ENCODE data around the gene CHRNA1. TPM values are rescaled to one million over a fixed set of nuclear protein-coding genes. Genes with fewer than 3 reads are reported as not detected.
A peak's percentile ranks its signal among the peaks of the same experiment; 100 is the strongest.

Gene CHRNA1
- total RNA-seq (2014; rRNA removed; shearing (Covaris generic)) (not detected in 2 replicates), polyA plus RNA-seq (2016; fragmentation: Nextera tagmentation; extraction: Ambion mirVana) (0.16 and 0.27 TPM in 2 replicates)

GRCh38 chr2:174764280-174765255 lies at the start of gene CHRNA1:
Gene CHRNA1 (minus strand): TSS chr2:174764472. CDS start chr2:174764394, 78 bp downstream.
- Histone ChIP-seq H2AFZ (0 out of 2 replicates have a peak within 1 kb of the TSS, but pooled peaks have one; percentile 19), H3K4me1 (ENCODE audit: insufficient read depth) (no peaks in the 10 kb centered on the region), H3K4me3 (no peak within 1 kb of the TSS), H3K79me2 (ENCODE audit: insufficient read depth) (no peaks in the 10 kb centered on the region), H3K9ac (no peak within 1 kb of the TSS), H3K4me2 (ENCODE audit: unreplicated experiment) (no peak within 1 kb of the TSS), H3K9me2 (ENCODE audit: insufficient read depth) (no peaks in the 10 kb centered on the region), H3K27ac (no peak within 1 kb of the TSS), H3F3A (ENCODE audit: insufficient read depth) (no peaks in the 10 kb centered on the region), H3K9me3 (ENCODE audit: low read depth) (no peaks in the 10 kb centered on the region), H3K36me3 (ENCODE audit: low read depth) (no peaks in the 10 kb centered on the region), H4K20me1 (ENCODE audit: insufficient read depth) (no peaks in the 10 kb centered on the region), H3K27me3 (replicated peaks; ENCODE audit: insufficient read depth) (no peaks in the 10 kb centered on the region)
- no peak for TF ChIP-seq EZH2phosphoT487 (IDR thresholded peaks at IDR 0.05; ENCODE audit: insufficient read depth, low read depth)
- TF ChIP-seq EZH2 (IDR thresholded peaks at IDR 0.05; ENCODE audit: insufficient read depth, poor library complexity, severe bottlenecking): no peak
- in situ Hi-C loops (cut with MboI): no loop called here
- 92 to 93% methylated on average over 13 of the region's 13 CpGs for WGBS, 2 experiments (ENCODE audit: low coverage in 1 of 2, low lambda C conversion rate in 2 of 2, missing lambda C conversion rate in 2 of 2)
- DNase-seq: peak; percentile 21

DNA sequence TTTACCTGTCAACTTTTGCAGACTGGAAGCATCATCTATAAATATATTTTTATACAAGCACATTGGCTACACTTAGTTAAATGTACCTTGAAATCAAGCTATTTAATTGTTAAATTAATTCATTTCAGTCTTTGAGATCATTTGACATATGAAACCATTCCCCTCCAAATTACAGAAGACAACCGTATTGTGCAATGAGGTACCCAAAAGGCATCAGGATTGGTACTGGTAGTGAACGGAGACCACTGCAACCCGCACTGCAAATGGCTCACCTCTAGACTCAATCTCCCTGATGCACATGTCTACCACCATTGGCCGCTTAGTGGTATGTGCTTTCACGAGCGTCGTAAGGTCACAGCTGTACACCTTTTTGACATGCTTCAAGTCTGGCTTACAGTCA lies 47.8 kb upstream of the CHRNA1 start:
- peaks cover 47% of the 10 kb centered on the region for H3K4me1 ChIP-seq (ENCODE audit: insufficient read depth)
- H3K79me2 ChIP-seq (ENCODE audit: insufficient read depth): peaks cover 37% of the 10 kb centered on the region
- H2AFZ ChIP-seq: no peak overlapping the region
- TF ChIP-seq EZH2 (IDR thresholded peaks at IDR 0.05; ENCODE audit: insufficient read depth, poor library complexity, severe bottlenecking) (no peak), EZH2phosphoT487 (IDR thresholded peaks at IDR 0.05; ENCODE audit: insufficient read depth, low read depth) (no peak)
- peaks cover 42% of the 10 kb centered on the region; the same call in 1 of the 2 replicates for H3F3A ChIP-seq (ENCODE audit: insufficient read depth)
- no peak overlapping the region for H3K4me2 ChIP-seq (ENCODE audit: unreplicated experiment)
- H3K9ac ChIP-seq: no peak overlapping the region
- no peaks in the 10 kb centered on the region for H4K20me1 ChIP-seq (ENCODE audit: insufficient read depth)
- H3K4me3 ChIP-seq: no peak overlapping the region
- no peaks in the 10 kb centered on the region for H3K9me2 ChIP-seq (ENCODE audit: insufficient read depth)
- 98 to 100% methylated on average over 7 of the region's 7 CpGs for WGBS, 2 experiments (ENCODE audit: low coverage in 1 of 2, low lambda C conversion rate in 2 of 2, missing lambda C conversion rate in 2 of 2)
- DNase-seq: no peak
- H3K27ac ChIP-seq: no peak overlapping the region
- in situ Hi-C loops (cut with MboI): no loop called here
- H3K27me3 ChIP-seq (replicated peaks; ENCODE audit: insufficient read depth): no peaks in the 10 kb centered on the region
- H3K36me3 ChIP-seq (ENCODE audit: low read depth): peaks cover 35% of the 10 kb centered on the region
- H3K9me3 ChIP-seq (ENCODE audit: low read depth): no peaks in the 10 kb centered on the region

GRCh38 chr2:174807931-174808330 lies 43.7 kb upstream of the CHRNA1 start:
- peaks cover 6% of the 10 kb centered on the region for H3K79me2 ChIP-seq (ENCODE audit: insufficient read depth)
- H3K27ac ChIP-seq: peak overlapping the region; percentile 64
- no peak for DNase-seq
- peak overlapping the region; percentile 16; the same call in 1 of the 2 replicates for H2AFZ ChIP-seq
- H3K4me1 ChIP-seq (ENCODE audit: insufficient read depth): peaks cover 27% of the 10 kb centered on the region
- H3K27me3 ChIP-seq (replicated peaks; ENCODE audit: insufficient read depth): no peaks in the 10 kb centered on the region
- H4K20me1 ChIP-seq (ENCODE audit: insufficient read depth): no peaks in the 10 kb centered on the region
- H3K36me3 ChIP-seq (ENCODE audit: low read depth): peaks cover 44% of the 10 kb centered on the region
- no peaks in the 10 kb centered on the region for H3K9me3 ChIP-seq (ENCODE audit: low read depth)
- WGBS, 2 experiments (ENCODE audit: low coverage in 1 of 2, low lambda C conversion rate in 2 of 2, missing lambda C conversion rate in 2 of 2): 55 to 66% methylated on average over 1 of the region's 1 CpG
- no peaks in the 10 kb centered on the region for H3K9me2 ChIP-seq (ENCODE audit: insufficient read depth)
- in situ Hi-C loops (cut with MboI): no loop called here
- peaks cover 40% of the 10 kb centered on the region for H3F3A ChIP-seq (ENCODE audit: insufficient read depth)
- H3K9ac ChIP-seq: peak overlapping the region; percentile 45
- H3K4me3 ChIP-seq: no peak overlapping the region
- TF ChIP-seq EZH2 (IDR thresholded peaks at IDR 0.05; ENCODE audit: insufficient read depth, poor library complexity, severe bottlenecking) (no peak), EZH2phosphoT487 (IDR thresholded peaks at IDR 0.05; ENCODE audit: insufficient read depth, low read depth) (no peak)
- H3K4me2 ChIP-seq (ENCODE audit: unreplicated experiment): peak overlapping the region; percentile 2

DNA sequence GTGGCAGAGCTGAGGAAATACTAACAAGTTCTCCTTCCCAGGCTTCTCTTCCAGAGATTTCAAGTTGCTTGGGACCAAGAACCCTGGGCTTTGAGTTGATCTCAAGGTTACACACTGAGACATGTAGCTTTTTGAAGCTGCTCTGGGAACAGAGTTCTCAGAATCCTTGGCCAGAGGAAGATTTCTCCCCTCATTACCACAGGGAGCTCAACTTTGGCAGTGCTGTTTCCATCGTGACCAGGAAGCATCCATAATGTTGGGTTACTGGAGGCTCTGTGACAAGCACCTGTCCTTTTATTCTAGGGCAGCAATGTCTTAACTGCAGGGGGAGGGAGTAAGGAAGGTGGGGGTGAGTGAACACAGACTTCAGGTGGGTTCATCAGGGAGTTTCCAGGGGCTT lies 41.5 kb upstream of the CHRNA1 start:
- Histone ChIP-seq H3K9me3 (ENCODE audit: low read depth) (no peaks in the 10 kb centered on the region), H3K27me3 (replicated peaks; ENCODE audit: insufficient read depth) (no peaks in the 10 kb centered on the region), H3K79me2 (ENCODE audit: insufficient read depth) (no peaks in the 10 kb centered on the region; the same call in 1 of the 2 replicates), H2AFZ (no peak overlapping the region), H4K20me1 (ENCODE audit: insufficient read depth) (no peaks in the 10 kb centered on the region), H3F3A (ENCODE audit: insufficient read depth) (peaks cover 61% of the 10 kb centered on the region), H3K4me3 (no peak overlapping the region), H3K27ac (no peak overlapping the region), H3K4me1 (ENCODE audit: insufficient read depth) (peaks cover 47% of the 10 kb centered on the region), H3K9ac (no peak overlapping the region), H3K9me2 (ENCODE audit: insufficient read depth) (no peaks in the 10 kb centered on the region), H3K4me2 (ENCODE audit: unreplicated experiment) (no peak overlapping the region), H3K36me3 (ENCODE audit: low read depth) (peaks cover 42% of the 10 kb centered on the region)
- DNase-seq: no peak
- no peak for TF ChIP-seq EZH2phosphoT487 (IDR thresholded peaks at IDR 0.05; ENCODE audit: insufficient read depth, low read depth)
- TF ChIP-seq EZH2 (IDR thresholded peaks at IDR 0.05; ENCODE audit: insufficient read depth, poor library complexity, severe bottlenecking): no peak
- in situ Hi-C loops (cut with MboI): no loop called here
- 50 to 53% methylated on average over 1 of the region's 1 CpG for WGBS, 2 experiments (ENCODE audit: low coverage in 1 of 2, low lambda C conversion rate in 2 of 2, missing lambda C conversion rate in 2 of 2)

All from GM23248 (cell line).